Inflammatory macrophage treated with lipopolysaccharide for 4 hours (primary cell): ENCODE data around the gene FGD5.
"Not testable (repeated sequence)": the region's sequence is repeated elsewhere in the genome, so short reads cannot be mapped to it uniquely, and the experiment has no call there.

ENCODE experiments used
- DNase-seq: peaks from one replicate; pipeline ENCODE4 v3.0.0-alpha.2; 2020

FGD5 gene

GRCh38 chr3:14806641-14807263 lies 12.0 kb upstream of the FGD5 start:
- peak; percentile 96 for DNase-seq

- DNase-seq = no peak
These were observed 10.7 kb upstream of the FGD5 start for GRCh38 chr3:14808025-14808424.

GRCh38 chr3:14808502-14809266 lies 10.1 kb upstream of the FGD5 start:
- no peak for DNase-seq

- not testable (repeated sequence) for DNase-seq
These were observed 9.2 kb upstream of the FGD5 start for GRCh38 chr3:14809611-14810010.

GRCh38 chr3:14810070-14810791 lies 8.5 kb upstream of the FGD5 start:
- peak; percentile 59 for DNase-seq

GRCh38 chr3:14810801-14811661 lies 7.7 kb upstream of the FGD5 start:
- DNase-seq = no peak

GRCh38 chr3:14811684-14812083 lies 7.1 kb upstream of the FGD5 start:
- no peak for DNase-seq

- no peak for DNase-seq
These were observed 6.5 kb upstream of the FGD5 start for GRCh38 chr3:14812196-14812790.

GRCh38 chr3:14814411-14814871 lies 4.3 kb upstream of the FGD5 start:
- DNase-seq = no peak

- DNase-seq = no peak
These were observed 2.4 kb upstream of the FGD5 start for GRCh38 chr3:14816359-14816758.

GRCh38 chr3:14819671-14820070 lies 909 bp downstream of the FGD5 start:
- DNase-seq = no peak

- DNase-seq = no peak
These were observed 1.4 kb downstream of the FGD5 start for GRCh38 chr3:14820156-14820555.

GRCh38 chr3:14821151-14821550 lies 2.4 kb downstream of the FGD5 start:
- DNase-seq = no peak

GRCh38 chr3:14822134-14822533 lies 3.4 kb downstream of the FGD5 start:
- DNase-seq = no peak

GRCh38 chr3:14822670-14823390 lies 4.1 kb downstream of the FGD5 start:
- peak; percentile 49 for DNase-seq

GRCh38 chr3:14823393-14823792 lies 4.6 kb downstream of the FGD5 start:
- peak; percentile 77 for DNase-seq

GRCh38 chr3:14823910-14824629 lies 5.3 kb downstream of the FGD5 start:
- peak; percentile 84 for DNase-seq

- no peak for DNase-seq
These were observed 5.9 kb downstream of the FGD5 start for GRCh38 chr3:14824646-14825045.

- DNase-seq = no peak
These were observed 7.3 kb downstream of the FGD5 start for GRCh38 chr3:14826069-14826468.

GRCh38 chr3:14827776-14828175 lies 9.0 kb downstream of the FGD5 start:
- no peak for DNase-seq

GRCh38 chr3:14829811-14830210 lies 11.0 kb downstream of the FGD5 start:
- DNase-seq = no peak
